Measurements from ENCODE around the gene TTC9B.

Gene TTC9B

GRCh38 chr19:40217934-40218890, at the start of gene TTC9B:
Gene TTC9B (minus strand): TSS chr19:40218384. CDS start chr19:40218381, 3 bp downstream.
- peak; percentile 15 to 48 for DNase-seq

GRCh38 chr19:40267601-40267997, 49.4 kb upstream of the TTC9B start:
- no peak for DNase-seq

- no peak for DNase-seq
Observed at GRCh38 chr19:40266912-40267600, 48.9 kb upstream of the TTC9B start.

- no peak for DNase-seq
Observed at GRCh38 chr19:40266119-40266518, 47.9 kb upstream of the TTC9B start.

GRCh38 chr19:40265763-40266099, 47.5 kb upstream of the TTC9B start:
- DNase-seq, result no peak

- no peak for DNase-seq
Observed at GRCh38 chr19:40265055-40265762, 47.0 kb upstream of the TTC9B start.

GRCh38 chr19:40264314-40265054, 46.3 kb upstream of the TTC9B start:
- no peak for DNase-seq

GRCh38 chr19:40263440-40264313, 45.5 kb upstream of the TTC9B start:
- DNase-seq, result no peak

- DNase-seq, result no peak
Observed at GRCh38 chr19:40262422-40262821, 44.2 kb upstream of the TTC9B start.

GRCh38 chr19:40261631-40262030, 43.4 kb upstream of the TTC9B start:
- DNase-seq, result no peak

- DNase-seq, result no peak
Observed at GRCh38 chr19:40257096-40257517, 38.9 kb upstream of the TTC9B start.

- DNase-seq, result no peak
Observed at GRCh38 chr19:40256512-40256911, 38.3 kb upstream of the TTC9B start.

GRCh38 chr19:40255619-40256166, 37.5 kb upstream of the TTC9B start:
- no peak for DNase-seq

GRCh38 chr19:40254714-40255418, 36.7 kb upstream of the TTC9B start:
- DNase-seq, result no peak

GRCh38 chr19:40253611-40254092, 35.5 kb upstream of the TTC9B start:
- no peak for DNase-seq

- DNase-seq, result no peak
Observed at GRCh38 chr19:40252395-40252794, 34.2 kb upstream of the TTC9B start.

GRCh38 chr19:40251991-40252390, 33.8 kb upstream of the TTC9B start:
- no peak for DNase-seq

GRCh38 chr19:40251244-40251643, 33.1 kb upstream of the TTC9B start:
- DNase-seq, result no peak

- DNase-seq, result no peak
Observed at GRCh38 chr19:40249781-40250180, 31.6 kb upstream of the TTC9B start.

GRCh38 chr19:40249201-40249600, 31.0 kb upstream of the TTC9B start:
- no peak for DNase-seq
